Stimulated activated effector memory CD8-positive, alpha-beta T cell treated with anti-CD3 and anti-CD28 coated beads, Interleukin-12 subunit alpha, Interleukin-12 subunit beta, amount 100 ng/mL, for 72 hours (primary cell): ENCODE measurements around the gene MIA3.

Source experiments
- ATAC-seq: fragments of 150-1000 bp; cut with Tn5 transposase; 2 replicates; pipeline ENCODE4 v1.10.0; 2021
- DNase-seq, 2 donors: peaks; one replicate each; pipeline ENCODE4 v3.0.0; 2021 to 2022; ENCODE audit warnings: low spot score in 2 of 2
- H3K27ac Mint-ChIP-seq: one replicate; pipeline ENCODE4 v1.8.0; 2022; ENCODE audit warnings: mild to moderate bottlenecking, mixed read lengths
- H3K36me3 Mint-ChIP-seq: one replicate; pipeline ENCODE4 v1.8.0; 2022; ENCODE audit warnings: mild to moderate bottlenecking, mixed read lengths
- H3K4me1 Mint-ChIP-seq: one replicate; pipeline ENCODE4 v1.8.0; 2022; ENCODE audit warnings: mixed read lengths
- H3K4me3 Mint-ChIP-seq: one replicate; pipeline ENCODE4 v1.8.0; 2022; ENCODE audit warnings: mild to moderate bottlenecking, mixed read lengths
- H3K9me3 Mint-ChIP-seq: one replicate; pipeline ENCODE4 v1.8.0; 2022; ENCODE audit warnings: mixed read lengths

MIA3 gene

GRCh38 chr1:222680080-222680479 is 62.2 kb downstream of the MIA3 start:
- H3K4me3 Mint-ChIP-seq = no peak overlapping the region
- ATAC-seq (no peak), DNase-seq (no peak)
- no peak overlapping the region for H3K27ac Mint-ChIP-seq
- H3K36me3 Mint-ChIP-seq = peaks cover 27% of the 10 kb centered on the region
- no peaks in the 10 kb centered on the region for H3K9me3 Mint-ChIP-seq
- no peaks in the 10 kb centered on the region for H3K4me1 Mint-ChIP-seq

- H3K4me1 Mint-ChIP-seq = no peaks in the 10 kb centered on the region
- H3K27ac Mint-ChIP-seq = no peak overlapping the region
- peaks cover 34% of the 10 kb centered on the region for H3K36me3 Mint-ChIP-seq
- no peaks in the 10 kb centered on the region for H3K9me3 Mint-ChIP-seq
- no peak overlapping the region for H3K4me3 Mint-ChIP-seq
- DNase-seq (no peak), ATAC-seq (no peak)
Measured at GRCh38 chr1:222691016-222691415, 73.1 kb downstream of the MIA3 start.

DNA sequence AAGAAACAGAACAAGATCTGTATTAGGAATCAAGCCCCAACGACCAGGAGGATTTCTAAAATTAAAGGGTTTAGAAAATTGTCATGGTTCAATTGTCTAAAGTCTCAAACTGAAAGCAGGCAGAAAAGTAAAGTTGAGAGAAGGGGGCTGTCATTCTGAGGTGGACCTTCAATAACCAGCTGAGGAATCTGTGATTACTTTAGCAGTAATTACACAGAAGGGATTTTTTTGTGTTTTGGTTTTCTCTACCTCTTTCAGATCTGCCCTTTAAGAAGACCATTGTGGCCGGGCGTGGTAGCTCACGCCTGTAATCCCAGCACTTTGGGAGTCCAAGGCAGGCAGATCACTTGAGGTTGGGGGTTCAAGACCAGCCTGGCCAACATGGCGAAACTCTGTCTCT is 77.0 kb downstream of the MIA3 start:
- no peak for ATAC-seq
- Mint-ChIP-seq H3K4me1 (peaks cover 6% of the 10 kb centered on the region), H3K27ac (no peak overlapping the region), H3K4me3 (no peak overlapping the region), H3K9me3 (no peaks in the 10 kb centered on the region), H3K36me3 (peaks cover 41% of the 10 kb centered on the region)
- DNase-seq = no peak

DNA sequence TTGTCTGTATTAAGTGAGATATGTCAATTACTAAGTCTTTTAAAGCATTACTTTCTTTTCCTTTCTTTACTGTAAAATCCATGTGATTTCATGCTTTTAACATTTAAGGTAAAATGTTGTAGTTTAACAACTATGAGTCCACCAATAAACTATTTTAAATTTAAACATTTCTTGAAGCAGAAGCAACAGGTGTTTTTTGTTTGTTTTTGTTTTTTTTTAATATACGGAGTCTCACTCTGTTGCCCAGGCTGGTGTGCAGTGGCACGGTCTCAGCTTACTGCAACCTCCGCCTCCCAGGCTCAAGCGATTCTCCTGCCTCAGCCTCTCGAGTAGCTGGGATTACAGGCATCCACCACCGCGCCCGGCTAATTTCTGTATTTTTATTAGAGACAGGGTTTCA is 78.8 kb downstream of the MIA3 start:
- ATAC-seq (no peak), DNase-seq (no peak)
- no peaks in the 10 kb centered on the region for H3K9me3 Mint-ChIP-seq
- H3K4me3 Mint-ChIP-seq = no peak overlapping the region
- peaks cover 55% of the 10 kb centered on the region for H3K36me3 Mint-ChIP-seq
- H3K4me1 Mint-ChIP-seq = peaks cover 6% of the 10 kb centered on the region
- no peak overlapping the region for H3K27ac Mint-ChIP-seq

GRCh38 chr1:222697203-222697602 is 79.3 kb downstream of the MIA3 start:
- H3K36me3 Mint-ChIP-seq = peaks cover 59% of the 10 kb centered on the region
- DNase-seq (no peak), ATAC-seq (peak; percentile 53)
- no peak overlapping the region for H3K27ac Mint-ChIP-seq
- peaks cover 6% of the 10 kb centered on the region for H3K4me1 Mint-ChIP-seq
- no peak overlapping the region for H3K4me3 Mint-ChIP-seq
- H3K9me3 Mint-ChIP-seq = no peaks in the 10 kb centered on the region

GRCh38 chr1:222697826-222698225 is 79.9 kb downstream of the MIA3 start:
- Mint-ChIP-seq H3K36me3 (peaks cover 59% of the 10 kb centered on the region), H3K4me3 (no peak overlapping the region), H3K27ac (no peak overlapping the region), H3K9me3 (no peaks in the 10 kb centered on the region), H3K4me1 (peaks cover 6% of the 10 kb centered on the region)
- ATAC-seq (no peak), DNase-seq (no peak)

- peaks cover 51% of the 10 kb centered on the region for H3K36me3 Mint-ChIP-seq
Measured at GRCh38 chr1:222702210-222702609, 84.3 kb downstream of the MIA3 start.

DNA sequence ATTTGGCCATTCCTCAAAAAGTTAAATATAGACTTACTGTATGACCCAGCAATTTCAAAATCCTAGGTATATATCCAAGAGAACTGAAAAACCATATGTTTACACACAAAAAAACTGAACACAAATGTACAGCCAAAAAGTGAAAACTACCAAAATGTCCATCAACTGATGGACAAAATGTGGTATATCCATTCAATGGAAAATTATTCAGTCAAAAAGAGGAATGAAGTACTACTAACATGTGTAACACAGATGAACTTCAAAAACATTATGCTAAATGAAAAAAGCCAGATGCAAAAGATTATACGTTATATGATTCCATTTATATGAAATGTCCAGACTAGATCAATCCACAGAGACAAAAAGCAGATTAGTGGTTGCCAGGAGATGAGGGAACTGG is 86.4 kb downstream of the MIA3 start:
- no peak for ATAC-seq
- no peak overlapping the region for H3K4me3 Mint-ChIP-seq
- no peaks in the 10 kb centered on the region for H3K9me3 Mint-ChIP-seq
- H3K27ac Mint-ChIP-seq = no peak overlapping the region
- DNase-seq = no peak
- H3K36me3 Mint-ChIP-seq = peaks cover 38% of the 10 kb centered on the region
- peaks cover 30% of the 10 kb centered on the region for H3K4me1 Mint-ChIP-seq

More at GRCh38 chr1:222702210-222702609, 84.3 kb downstream of the MIA3 start:
- ATAC-seq (no peak), DNase-seq (no peak)
- Mint-ChIP-seq H3K4me1 (peaks cover 27% of the 10 kb centered on the region), H3K9me3 (no peaks in the 10 kb centered on the region), H3K4me3 (no peak overlapping the region), H3K27ac (no peak overlapping the region)

DNA sequence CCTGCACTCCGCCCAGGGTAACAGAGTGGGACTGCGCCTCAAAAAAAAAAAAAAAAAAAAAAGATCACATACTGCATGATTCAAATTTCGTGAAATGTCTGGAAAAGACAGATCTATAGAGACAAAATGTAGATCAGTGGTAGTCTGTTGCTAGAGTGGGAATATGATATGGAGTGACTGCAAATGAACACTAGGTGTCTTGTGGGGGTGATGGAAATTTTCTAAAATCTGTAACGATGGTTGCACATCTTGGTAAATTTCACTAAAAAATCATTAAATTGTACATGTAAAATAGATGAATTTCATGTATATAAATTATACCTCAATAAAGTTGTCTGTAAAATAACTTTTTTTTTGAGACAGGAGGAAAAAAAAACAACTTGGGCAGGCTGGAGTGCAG is 88.9 kb downstream of the MIA3 start:
- peaks cover 48% of the 10 kb centered on the region for H3K4me1 Mint-ChIP-seq
- ATAC-seq (no peak), DNase-seq (no peak)
- no peak overlapping the region for H3K4me3 Mint-ChIP-seq
- H3K9me3 Mint-ChIP-seq = no peaks in the 10 kb centered on the region
- no peak overlapping the region for H3K27ac Mint-ChIP-seq
- H3K36me3 Mint-ChIP-seq = peaks cover 33% of the 10 kb centered on the region

DNA sequence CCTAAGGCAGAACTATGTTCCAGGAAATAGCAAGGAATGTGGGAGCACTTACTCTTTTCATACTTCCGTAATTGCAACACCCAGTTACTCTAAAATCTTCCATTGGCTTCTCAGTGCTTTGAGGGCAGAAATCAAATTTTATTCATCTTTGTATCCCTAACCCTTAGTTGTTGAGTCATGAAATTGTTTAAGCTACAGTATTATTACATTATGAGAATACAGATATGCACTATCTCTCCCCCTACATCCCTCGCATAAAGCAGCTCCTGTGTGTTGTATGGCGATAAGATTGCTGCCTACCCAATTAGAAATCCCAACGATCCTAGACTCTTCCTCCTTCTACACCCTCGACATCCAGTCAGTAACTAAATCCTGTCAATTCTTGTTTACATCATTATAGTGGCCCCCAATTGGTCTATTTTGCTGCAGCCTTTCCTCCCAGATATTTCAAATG is 91.8 kb downstream of the MIA3 start:
- ATAC-seq (no peak), DNase-seq (no peak)
- Mint-ChIP-seq H3K9me3 (no peaks in the 10 kb centered on the region), H3K36me3 (peaks cover 43% of the 10 kb centered on the region), H3K4me1 (peaks cover 57% of the 10 kb centered on the region), H3K27ac (no peak overlapping the region), H3K4me3 (peak overlapping the region; percentile 99)

GRCh38 chr1:222711319-222712252 is 93.7 kb downstream of the MIA3 start:
- H3K27ac Mint-ChIP-seq = peak overlapping the region; percentile 99
- peaks cover 62% of the 10 kb centered on the region for H3K36me3 Mint-ChIP-seq
- DNase-seq (peak; percentile 30 to 79), ATAC-seq (peak; percentile 70)
- peak overlapping the region; percentile 99 for H3K4me3 Mint-ChIP-seq
- H3K4me1 Mint-ChIP-seq = peaks cover 48% of the 10 kb centered on the region
- no peaks in the 10 kb centered on the region for H3K9me3 Mint-ChIP-seq

GRCh38 chr1:222712253-222713090 is 94.6 kb downstream of the MIA3 start, which contains the start of the genes AIDA and BROX:
Gene AIDA, minus strand, starts transcription at chr1:222712491. Its CDS starts 174 bp downstream, at chr1:222712317.
Gene BROX, plus strand, starts transcription at chr1:222712564. Its CDS starts 3,136 bp downstream, at chr1:222715700.
- peak; percentile 89 for ATAC-seq
- no peaks in the 10 kb centered on the region for H3K9me3 Mint-ChIP-seq
- DNase-seq = peak; percentile 95 to 97
- H3K4me1 Mint-ChIP-seq = peaks cover 51% of the 10 kb centered on the region
- peak within 1 kb of the TSS; percentile 99 for H3K4me3 Mint-ChIP-seq
- peak within 1 kb of the TSS; percentile 99 for H3K27ac Mint-ChIP-seq
- peaks cover 71% of the 10 kb centered on the region for H3K36me3 Mint-ChIP-seq

DNA sequence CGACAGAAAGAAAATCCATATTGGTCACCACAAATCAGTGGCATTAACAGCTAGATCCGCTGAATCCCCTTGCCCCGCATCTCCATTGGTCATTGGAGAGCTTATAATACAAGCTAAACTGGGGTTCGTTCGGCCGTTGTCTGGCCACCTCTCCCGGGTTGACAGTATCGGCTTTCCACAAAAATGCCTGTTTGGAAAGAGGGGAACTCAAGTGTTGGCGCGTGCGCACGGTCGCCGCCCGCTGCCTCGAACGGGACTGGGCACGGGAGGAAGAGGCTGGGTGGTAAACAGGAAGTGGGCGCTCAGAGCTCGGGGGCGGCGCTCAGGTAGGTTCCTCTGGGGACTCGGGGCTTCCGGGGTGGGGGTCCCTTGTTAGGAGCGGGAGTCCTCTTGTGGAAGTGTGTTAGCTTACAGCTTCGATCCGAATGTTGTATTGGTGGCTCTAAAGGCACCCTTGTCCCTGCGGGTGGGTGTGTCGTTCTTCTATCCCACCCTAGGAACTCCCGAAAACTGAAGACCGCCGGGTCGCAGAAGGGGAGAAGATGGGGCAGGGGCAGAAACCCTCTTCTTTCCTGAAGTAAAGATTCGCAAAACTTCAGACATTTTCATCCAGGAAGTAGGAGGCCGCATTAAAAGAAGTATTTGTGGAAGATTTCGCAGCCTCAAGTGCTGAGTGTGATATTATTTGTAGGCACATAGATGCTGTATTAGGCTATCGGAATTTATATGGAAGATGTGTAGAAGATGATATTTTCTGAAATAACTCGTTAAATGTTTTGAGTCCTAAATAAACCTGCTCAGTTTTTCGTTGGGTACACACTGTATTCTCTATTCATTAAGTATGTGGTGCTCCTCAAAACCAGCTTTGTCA is 95.4 kb downstream of the MIA3 start:
- Mint-ChIP-seq H3K36me3 (peaks cover 79% of the 10 kb centered on the region), H3K9me3 (no peaks in the 10 kb centered on the region), H3K4me1 (peaks cover 51% of the 10 kb centered on the region), H3K4me3 (peak overlapping the region; percentile 99), H3K27ac (peak overlapping the region; percentile 99)
- ATAC-seq (peak; percentile 79), DNase-seq (peak; percentile 72 to 92)

DNA sequence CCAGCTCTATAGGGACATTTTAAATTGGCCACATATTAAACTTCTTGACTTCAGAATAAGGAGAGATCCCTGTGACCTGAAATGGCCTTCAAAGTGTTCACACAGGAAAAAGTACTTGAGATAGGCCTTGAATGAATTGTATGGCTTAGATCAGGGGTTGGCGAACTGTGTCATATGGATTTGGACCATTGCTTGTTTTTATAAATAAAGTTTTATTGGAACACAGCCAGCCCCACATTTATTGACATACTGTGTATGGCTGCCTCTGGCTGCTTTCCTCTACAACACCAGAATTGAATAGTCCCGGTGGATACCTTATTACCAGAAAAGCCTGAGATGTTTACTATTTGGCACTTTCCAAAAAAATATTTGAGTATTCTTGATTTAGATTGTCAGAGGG is 98.5 kb downstream of the MIA3 start:
- no peaks in the 10 kb centered on the region for H3K9me3 Mint-ChIP-seq
- H3K27ac Mint-ChIP-seq = peak overlapping the region; percentile 34
- ATAC-seq (no peak), DNase-seq (no peak)
- no peak overlapping the region for H3K4me3 Mint-ChIP-seq
- peaks cover 27% of the 10 kb centered on the region for H3K4me1 Mint-ChIP-seq
- peaks cover 94% of the 10 kb centered on the region for H3K36me3 Mint-ChIP-seq
